ENCODE data around the gene SPRED3.

The SPRED3 gene

DNA sequence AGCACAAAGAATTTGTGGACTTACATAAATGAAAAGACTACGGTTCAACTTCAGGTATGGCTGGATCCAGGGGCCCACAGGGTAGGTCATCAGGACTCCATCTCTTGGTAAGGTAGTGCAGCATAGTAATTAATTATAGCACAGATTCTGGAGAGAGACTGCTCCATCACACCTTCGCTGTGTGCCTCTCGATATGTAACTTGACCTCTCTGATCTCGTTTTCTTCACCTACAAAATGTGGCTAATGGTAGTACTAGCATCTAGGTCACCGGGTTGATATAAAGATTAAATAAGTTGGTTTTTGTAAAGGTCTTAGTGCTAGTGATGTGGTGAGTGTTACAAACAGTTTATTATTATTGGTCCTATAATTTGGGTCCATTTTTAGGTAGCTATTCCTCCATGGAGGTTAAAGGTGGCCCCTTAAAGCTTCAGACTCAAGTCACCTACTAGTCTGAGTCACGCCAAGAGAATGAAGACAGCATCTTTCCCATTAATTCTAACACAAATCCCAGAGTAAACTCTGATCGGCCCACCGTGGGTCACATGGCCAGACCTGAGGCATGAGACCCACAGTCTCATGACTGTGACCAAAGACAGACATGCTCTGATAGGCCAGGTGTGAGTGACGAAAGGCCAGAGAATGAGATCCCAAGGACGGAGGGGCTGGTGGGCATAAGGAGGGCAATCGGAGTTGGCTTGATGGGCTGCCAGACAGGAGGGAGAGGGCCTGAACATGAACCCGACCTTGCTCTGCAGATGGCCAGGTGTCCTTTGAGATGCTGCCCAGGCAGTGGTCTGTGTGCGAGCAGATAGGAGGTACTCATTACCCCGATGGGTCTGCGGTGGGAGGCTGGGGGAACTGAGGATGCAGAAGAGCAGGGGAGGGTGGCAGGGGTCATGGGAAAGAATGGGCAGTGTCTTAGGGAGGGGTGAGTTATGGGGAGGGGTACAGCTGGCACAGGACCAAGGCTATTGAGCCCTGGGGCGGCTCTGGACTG, 32.5 kb upstream of the SPRED3 start:
- TF ChIP-seq, protein P1, sequence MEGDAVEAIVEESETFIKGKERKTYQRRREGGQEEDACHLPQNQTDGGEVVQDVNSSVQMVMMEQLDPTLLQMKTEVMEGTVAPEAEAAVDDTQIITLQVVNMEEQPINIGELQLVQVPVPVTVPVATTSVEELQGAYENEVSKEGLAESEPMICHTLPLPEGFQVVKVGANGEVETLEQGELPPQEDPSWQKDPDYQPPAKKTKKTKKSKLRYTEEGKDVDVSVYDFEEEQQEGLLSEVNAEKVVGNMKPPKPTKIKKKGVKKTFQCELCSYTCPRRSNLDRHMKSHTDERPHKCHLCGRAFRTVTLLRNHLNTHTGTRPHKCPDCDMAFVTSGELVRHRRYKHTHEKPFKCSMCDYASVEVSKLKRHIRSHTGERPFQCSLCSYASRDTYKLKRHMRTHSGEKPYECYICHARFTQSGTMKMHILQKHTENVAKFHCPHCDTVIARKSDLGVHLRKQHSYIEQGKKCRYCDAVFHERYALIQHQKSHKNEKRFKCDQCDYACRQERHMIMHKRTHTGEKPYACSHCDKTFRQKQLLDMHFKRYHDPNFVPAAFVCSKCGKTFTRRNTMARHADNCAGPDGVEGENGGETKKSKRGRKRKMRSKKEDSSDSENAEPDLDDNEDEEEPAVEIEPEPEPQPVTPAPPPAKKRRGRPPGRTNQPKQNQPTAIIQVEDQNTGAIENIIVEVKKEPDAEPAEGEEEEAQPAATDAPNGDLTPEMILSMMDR (conservative IDR thresholded peaks at IDR 0.05): no peak
- H3K27ac ChIP-seq: no peak overlapping the region

DNA sequence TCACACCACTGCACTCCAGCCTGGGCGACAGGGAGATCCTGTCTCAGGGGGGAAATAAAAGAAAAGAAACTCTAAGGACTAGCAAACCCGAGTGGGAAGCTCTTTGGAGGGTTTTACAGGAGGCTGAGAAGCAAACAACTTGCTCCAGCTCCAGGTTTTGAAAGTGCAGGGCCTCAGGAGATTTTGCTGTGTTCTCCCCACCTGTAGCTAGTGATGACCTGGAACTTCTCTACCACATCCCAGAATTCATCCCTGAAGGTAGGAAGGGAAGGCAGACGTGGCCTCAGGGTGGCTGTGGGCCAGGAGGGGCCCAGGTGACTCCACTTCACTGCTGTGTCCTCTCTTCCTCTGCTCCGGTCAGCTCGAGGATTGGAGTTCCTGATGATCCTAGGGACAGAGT, 30.4 kb upstream of the SPRED3 start:
- TF ChIP-seq, protein P1 (conservative IDR thresholded peaks at IDR 0.05): no peak

DNA sequence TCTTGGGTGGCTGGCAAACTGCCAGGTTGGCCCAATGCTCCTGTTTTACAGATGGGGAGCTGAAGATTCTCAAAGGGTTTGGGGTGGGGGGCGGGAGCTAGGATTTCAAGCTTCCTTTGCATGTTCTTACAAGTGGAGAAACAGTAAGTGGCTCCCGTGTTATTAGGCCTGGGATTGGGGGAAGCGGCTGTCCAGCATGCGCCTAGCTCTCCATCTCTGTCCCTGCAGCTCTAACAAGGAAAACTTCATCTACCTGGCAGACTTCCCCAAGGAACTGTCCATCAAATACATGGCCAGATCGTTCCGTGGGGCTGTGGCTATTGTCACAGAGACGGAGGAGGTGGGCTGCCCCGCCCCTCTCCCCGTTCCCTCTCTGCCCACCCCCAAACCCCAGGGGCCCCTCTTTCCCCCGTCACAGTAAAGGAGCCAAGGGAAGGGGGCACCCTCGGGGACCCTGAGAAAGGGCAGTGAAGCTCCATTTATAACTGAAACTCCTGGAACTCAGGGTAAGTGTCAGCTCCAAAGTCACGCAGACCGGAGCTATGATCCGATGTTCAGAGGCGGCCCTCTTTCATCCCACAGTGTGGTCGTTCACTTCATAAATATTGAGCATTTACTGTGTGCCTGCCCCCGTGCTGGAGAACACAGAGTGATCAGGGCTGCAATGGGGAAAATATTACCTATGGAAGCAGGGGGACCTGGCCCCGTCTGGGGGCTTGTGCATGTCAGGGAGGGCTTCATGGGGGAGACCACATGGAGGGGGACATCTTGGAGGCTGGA, 29.1 kb upstream of the SPRED3 start:
- TF ChIP-seq, protein P1 (conservative IDR thresholded peaks at IDR 0.05): no peak

More for the DNA sequence above, 30.4 kb upstream of the SPRED3 start:
- no peak overlapping the region for H3K27ac ChIP-seq

DNA sequence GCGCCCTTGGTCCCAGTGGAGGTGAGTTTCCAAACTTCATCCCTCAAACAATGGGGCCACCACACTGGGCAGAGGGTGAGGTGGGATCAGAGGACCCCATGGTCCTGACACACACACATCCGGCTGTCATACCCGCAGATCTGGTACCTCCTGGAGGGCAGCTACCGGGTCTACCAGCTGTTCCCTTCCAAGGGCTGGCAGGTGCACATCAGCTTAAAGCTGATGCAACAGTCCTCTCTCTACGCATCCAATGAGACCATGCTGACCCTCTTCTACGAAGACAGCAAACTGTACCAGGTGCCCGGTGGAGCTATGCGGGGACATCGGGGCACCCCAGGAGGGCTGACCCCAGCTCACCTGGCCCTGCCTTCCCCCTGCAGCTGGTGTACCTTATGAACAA, 28.1 kb upstream of the SPRED3 start:
- TF ChIP-seq, protein P1 (conservative IDR thresholded peaks at IDR 0.05): no peak
- H3K27ac ChIP-seq: no peak overlapping the region

More for the DNA sequence above, 29.1 kb upstream of the SPRED3 start:
- no peak overlapping the region for H3K27ac ChIP-seq

DNA sequence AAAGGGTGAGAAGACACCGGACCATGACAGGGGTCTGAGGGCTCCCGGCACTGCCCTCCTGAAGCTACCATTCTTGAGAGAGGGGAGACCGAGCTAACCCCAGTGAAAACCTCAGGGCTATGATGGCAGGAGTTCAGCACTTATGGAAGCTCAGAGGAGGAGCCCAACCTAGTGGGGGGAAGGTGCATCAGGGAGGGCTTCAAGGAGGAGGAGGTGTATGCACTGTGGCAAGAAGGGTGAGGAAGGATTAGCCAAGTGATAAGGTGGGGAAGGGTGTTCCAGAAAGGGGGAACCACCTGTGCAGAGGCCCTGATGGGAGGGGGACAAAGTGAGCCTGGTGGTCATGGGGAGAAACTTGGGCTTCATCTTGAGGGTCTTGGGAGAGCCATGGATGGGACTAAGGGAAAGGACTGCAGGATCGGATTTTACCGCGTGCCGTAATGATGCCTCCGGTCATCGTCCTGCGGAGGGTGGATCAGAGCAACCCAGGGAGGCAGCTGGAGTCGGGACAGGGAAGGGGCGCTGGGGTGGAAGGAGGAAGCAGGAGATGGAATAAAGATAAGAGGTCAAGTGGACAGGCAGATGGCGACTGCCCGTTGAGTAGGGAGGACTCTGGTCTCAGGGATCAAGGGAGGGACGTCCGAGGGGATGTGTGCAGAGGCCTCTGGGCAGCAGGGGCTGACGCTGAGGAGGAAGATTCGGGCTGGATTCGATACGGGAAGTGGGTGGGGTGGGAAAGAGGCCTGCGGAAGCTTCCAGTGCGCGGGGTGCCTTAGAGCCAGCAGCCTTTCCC, 27.5 kb upstream of the SPRED3 start:
- H3K27ac ChIP-seq: peak overlapping the region; percentile 78
- TF ChIP-seq, protein P1 (conservative IDR thresholded peaks at IDR 0.05): no peak

DNA sequence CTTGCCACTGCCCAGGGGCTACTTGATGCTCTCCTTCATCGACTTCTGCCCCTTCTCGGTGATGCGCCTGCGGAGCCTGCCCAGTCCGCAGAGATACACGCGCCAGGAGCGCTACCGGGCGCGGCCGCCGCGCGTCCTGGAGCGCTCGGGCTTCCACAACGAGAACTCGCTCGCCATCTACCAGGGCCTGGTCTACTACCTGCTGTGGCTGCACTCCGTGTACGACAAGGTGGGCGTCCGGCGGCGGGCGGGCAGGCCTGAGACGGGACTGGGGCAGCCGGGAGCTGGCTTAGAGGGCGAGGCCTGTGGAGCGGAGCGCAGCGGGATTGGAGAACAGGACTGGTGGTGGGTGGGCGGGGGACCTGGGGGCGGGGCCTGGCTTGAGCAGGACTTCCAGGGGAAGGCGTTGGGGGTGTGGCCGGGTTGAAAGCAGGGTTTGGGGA, 26.8 kb upstream of the SPRED3 start:
- TF ChIP-seq, protein P1 (conservative IDR thresholded peaks at IDR 0.05): peak; percentile 29
- H3K27ac ChIP-seq: peak overlapping the region; percentile 78
